ENCODE data around the gene SPG11.

- TF ChIP-seq, protein P1, sequence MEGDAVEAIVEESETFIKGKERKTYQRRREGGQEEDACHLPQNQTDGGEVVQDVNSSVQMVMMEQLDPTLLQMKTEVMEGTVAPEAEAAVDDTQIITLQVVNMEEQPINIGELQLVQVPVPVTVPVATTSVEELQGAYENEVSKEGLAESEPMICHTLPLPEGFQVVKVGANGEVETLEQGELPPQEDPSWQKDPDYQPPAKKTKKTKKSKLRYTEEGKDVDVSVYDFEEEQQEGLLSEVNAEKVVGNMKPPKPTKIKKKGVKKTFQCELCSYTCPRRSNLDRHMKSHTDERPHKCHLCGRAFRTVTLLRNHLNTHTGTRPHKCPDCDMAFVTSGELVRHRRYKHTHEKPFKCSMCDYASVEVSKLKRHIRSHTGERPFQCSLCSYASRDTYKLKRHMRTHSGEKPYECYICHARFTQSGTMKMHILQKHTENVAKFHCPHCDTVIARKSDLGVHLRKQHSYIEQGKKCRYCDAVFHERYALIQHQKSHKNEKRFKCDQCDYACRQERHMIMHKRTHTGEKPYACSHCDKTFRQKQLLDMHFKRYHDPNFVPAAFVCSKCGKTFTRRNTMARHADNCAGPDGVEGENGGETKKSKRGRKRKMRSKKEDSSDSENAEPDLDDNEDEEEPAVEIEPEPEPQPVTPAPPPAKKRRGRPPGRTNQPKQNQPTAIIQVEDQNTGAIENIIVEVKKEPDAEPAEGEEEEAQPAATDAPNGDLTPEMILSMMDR (IDR thresholded peaks at IDR 0.05), result no peak
- no peak for TF ChIP-seq POLR2AphosphoS5 (IDR thresholded peaks at IDR 0.05; ENCODE audit: low read depth, low read length)
- no peak for TF ChIP-seq SIN3A (IDR thresholded peaks at IDR 0.05; ENCODE audit: borderline replicate concordance, insufficient read depth, low read depth, low read length)
- TF ChIP-seq REST (IDR thresholded peaks at IDR 0.05; ENCODE audit: insufficient read depth in 1 of 2, low read depth in 2 of 2, low read length in 1 of 2), result no peak
- TF ChIP-seq TCF7L2 (IDR thresholded peaks at IDR 0.05; ENCODE audit: low read depth, low read length), result no peak
These were observed 93.1 kb downstream of the SPG11 start for GRCh38 chr15:44570361-44570760.

Data from Panc1 (cell line).